Measurements from ENCODE around the gene NRG2.

The NRG2 gene

GRCh38 chr5:139838381-139839197 is 204.5 kb downstream of the NRG2 start:
- WGBS, 2 experiments, result 87 to 90% methylated on average over 12 of the region's 12 CpGs
- no peaks in the 10 kb centered on the region for H3K9me3 ChIP-seq (ENCODE audit: control insufficient read depth, low read length)
- H3K27ac ChIP-seq (ENCODE audit: insufficient read depth, low read depth, low read length, poor library complexity, severe bottlenecking), result no peak overlapping the region

GRCh38 chr5:139837711-139838380 is 205.3 kb downstream of the NRG2 start:
- no peaks in the 10 kb centered on the region for H3K4me1 ChIP-seq (ENCODE audit: control insufficient read depth, insufficient read depth, low read length)
- no peak overlapping the region for H3K4me3 ChIP-seq (ENCODE audit: insufficient read depth, low read depth, low read length)
- H3K27me3 ChIP-seq (ENCODE audit: control insufficient read depth, insufficient read depth, low read length, poor library complexity, severe bottlenecking), result peaks cover 16% of the 10 kb centered on the region
- no peaks in the 10 kb centered on the region for H3K36me3 ChIP-seq (ENCODE audit: control insufficient read depth, insufficient read depth, low read length)
- no peak overlapping the region for H3K27ac ChIP-seq (ENCODE audit: insufficient read depth, low read depth, low read length, poor library complexity, severe bottlenecking)
- H3K9me3 ChIP-seq (ENCODE audit: control insufficient read depth, low read length), result no peaks in the 10 kb centered on the region
- WGBS, 2 experiments, result 83 to 86% methylated on average over 10 of the region's 10 CpGs

More at GRCh38 chr5:139838381-139839197, 204.5 kb downstream of the NRG2 start:
- Histone ChIP-seq H3K4me3 (ENCODE audit: insufficient read depth, low read depth, low read length) (no peak overlapping the region), H3K27me3 (ENCODE audit: control insufficient read depth, insufficient read depth, low read length, poor library complexity, severe bottlenecking) (peaks cover 9% of the 10 kb centered on the region), H3K4me1 (ENCODE audit: control insufficient read depth, insufficient read depth, low read length) (no peaks in the 10 kb centered on the region), H3K36me3 (ENCODE audit: control insufficient read depth, insufficient read depth, low read length) (no peaks in the 10 kb centered on the region)

- Histone ChIP-seq H3K27ac (ENCODE audit: insufficient read depth, low read depth, low read length, poor library complexity, severe bottlenecking) (no peak overlapping the region), H3K27me3 (ENCODE audit: control insufficient read depth, insufficient read depth, low read length, poor library complexity, severe bottlenecking) (peaks cover 28% of the 10 kb centered on the region), H3K4me3 (ENCODE audit: insufficient read depth, low read depth, low read length) (no peak overlapping the region), H3K36me3 (ENCODE audit: control insufficient read depth, insufficient read depth, low read length) (no peaks in the 10 kb centered on the region), H3K4me1 (ENCODE audit: control insufficient read depth, insufficient read depth, low read length) (no peaks in the 10 kb centered on the region), H3K9me3 (ENCODE audit: control insufficient read depth, low read length) (no peaks in the 10 kb centered on the region)
- 92 to 94% methylated on average over 22 of the region's 22 CpGs for WGBS, 2 experiments
Measured at GRCh38 chr5:139836469-139837208, 206.5 kb downstream of the NRG2 start.

GRCh38 chr5:139835656-139836055 is 207.4 kb downstream of the NRG2 start:
- H3K4me3 ChIP-seq (ENCODE audit: insufficient read depth, low read depth, low read length), result no peak overlapping the region
- H3K36me3 ChIP-seq (ENCODE audit: control insufficient read depth, insufficient read depth, low read length), result no peaks in the 10 kb centered on the region
- H3K4me1 ChIP-seq (ENCODE audit: control insufficient read depth, insufficient read depth, low read length), result no peaks in the 10 kb centered on the region
- H3K27ac ChIP-seq (ENCODE audit: insufficient read depth, low read depth, low read length, poor library complexity, severe bottlenecking), result no peak overlapping the region
- peaks cover 34% of the 10 kb centered on the region for H3K27me3 ChIP-seq (ENCODE audit: control insufficient read depth, insufficient read depth, low read length, poor library complexity, severe bottlenecking)
- H3K9me3 ChIP-seq (ENCODE audit: control insufficient read depth, low read length), result no peaks in the 10 kb centered on the region
- 51 to 62% methylated on average over 3 of the region's 3 CpGs for WGBS, 2 experiments

GRCh38 chr5:139833525-139833924 is 209.6 kb downstream of the NRG2 start:
- no peak overlapping the region for H3K4me3 ChIP-seq (ENCODE audit: insufficient read depth, low read depth, low read length)
- H3K4me1 ChIP-seq (ENCODE audit: control insufficient read depth, insufficient read depth, low read length), result no peaks in the 10 kb centered on the region
- H3K36me3 ChIP-seq (ENCODE audit: control insufficient read depth, insufficient read depth, low read length), result no peaks in the 10 kb centered on the region
- no peaks in the 10 kb centered on the region for H3K9me3 ChIP-seq (ENCODE audit: control insufficient read depth, low read length)
- H3K27ac ChIP-seq (ENCODE audit: insufficient read depth, low read depth, low read length, poor library complexity, severe bottlenecking), result no peak overlapping the region
- 64 to 66% methylated on average over 3 of the region's 3 CpGs for WGBS, 2 experiments
- H3K27me3 ChIP-seq (ENCODE audit: control insufficient read depth, insufficient read depth, low read length, poor library complexity, severe bottlenecking), result peaks cover 34% of the 10 kb centered on the region

GRCh38 chr5:139831624-139832023 is 211.5 kb downstream of the NRG2 start:
- no peaks in the 10 kb centered on the region for H3K4me1 ChIP-seq (ENCODE audit: control insufficient read depth, insufficient read depth, low read length)
- H3K27me3 ChIP-seq (ENCODE audit: control insufficient read depth, insufficient read depth, low read length, poor library complexity, severe bottlenecking), result peaks cover 34% of the 10 kb centered on the region
- no peak overlapping the region for H3K27ac ChIP-seq (ENCODE audit: insufficient read depth, low read depth, low read length, poor library complexity, severe bottlenecking)
- no peak overlapping the region for H3K4me3 ChIP-seq (ENCODE audit: insufficient read depth, low read depth, low read length)
- no peaks in the 10 kb centered on the region for H3K9me3 ChIP-seq (ENCODE audit: control insufficient read depth, low read length)
- WGBS, 2 experiments, result 80 to 84% methylated on average over 3 of the region's 3 CpGs
- no peaks in the 10 kb centered on the region for H3K36me3 ChIP-seq (ENCODE audit: control insufficient read depth, insufficient read depth, low read length)

GRCh38 chr5:139829471-139829870 is 213.6 kb downstream of the NRG2 start:
- 88 to 90% methylated on average over 6 of the region's 6 CpGs for WGBS, 2 experiments
- no peaks in the 10 kb centered on the region for H3K36me3 ChIP-seq (ENCODE audit: control insufficient read depth, insufficient read depth, low read length)
- peaks cover 34% of the 10 kb centered on the region for H3K27me3 ChIP-seq (ENCODE audit: control insufficient read depth, insufficient read depth, low read length, poor library complexity, severe bottlenecking)
- no peaks in the 10 kb centered on the region for H3K9me3 ChIP-seq (ENCODE audit: control insufficient read depth, low read length)
- H3K27ac ChIP-seq (ENCODE audit: insufficient read depth, low read depth, low read length, poor library complexity, severe bottlenecking), result no peak overlapping the region
- H3K4me3 ChIP-seq (ENCODE audit: insufficient read depth, low read depth, low read length), result no peak overlapping the region
- no peaks in the 10 kb centered on the region for H3K4me1 ChIP-seq (ENCODE audit: control insufficient read depth, insufficient read depth, low read length)

- H3K4me3 ChIP-seq (ENCODE audit: insufficient read depth, low read depth, low read length), result no peak overlapping the region
- H3K27me3 ChIP-seq (ENCODE audit: control insufficient read depth, insufficient read depth, low read length, poor library complexity, severe bottlenecking), result peaks cover 23% of the 10 kb centered on the region
- H3K27ac ChIP-seq (ENCODE audit: insufficient read depth, low read depth, low read length, poor library complexity, severe bottlenecking), result no peak overlapping the region
- H3K9me3 ChIP-seq (ENCODE audit: control insufficient read depth, low read length), result no peaks in the 10 kb centered on the region
- no peaks in the 10 kb centered on the region for H3K4me1 ChIP-seq (ENCODE audit: control insufficient read depth, insufficient read depth, low read length)
- WGBS, 2 experiments, result 82 to 83% methylated on average over 8 of the region's 8 CpGs
- no peaks in the 10 kb centered on the region for H3K36me3 ChIP-seq (ENCODE audit: control insufficient read depth, insufficient read depth, low read length)
Measured at GRCh38 chr5:139828207-139828895, 214.7 kb downstream of the NRG2 start.

- no peak overlapping the region for H3K4me3 ChIP-seq (ENCODE audit: insufficient read depth, low read depth, low read length)
- 91 to 94% methylated on average over 7 of the region's 7 CpGs for WGBS, 2 experiments
- H3K9me3 ChIP-seq (ENCODE audit: control insufficient read depth, low read length), result no peaks in the 10 kb centered on the region
- H3K36me3 ChIP-seq (ENCODE audit: control insufficient read depth, insufficient read depth, low read length), result no peaks in the 10 kb centered on the region
- no peak overlapping the region for H3K27ac ChIP-seq (ENCODE audit: insufficient read depth, low read depth, low read length, poor library complexity, severe bottlenecking)
- H3K27me3 ChIP-seq (ENCODE audit: control insufficient read depth, insufficient read depth, low read length, poor library complexity, severe bottlenecking), result no peaks in the 10 kb centered on the region
- H3K4me1 ChIP-seq (ENCODE audit: control insufficient read depth, insufficient read depth, low read length), result no peaks in the 10 kb centered on the region
Measured at GRCh38 chr5:139825690-139826089, 217.4 kb downstream of the NRG2 start.
